Liver (tissue), 9 donors: ENCODE results near the gene PFDN6. TPM values are rescaled to one million over a fixed set of nuclear protein-coding genes. Genes with fewer than 3 reads are reported as not detected.

Experiments
- DNase-seq: peaks from one replicate; pipeline ENCODE4 v3.0.0-alpha.2; 2017; ENCODE audit warnings: low spot score
- H3K27ac ChIP-seq, 2 donors: one replicate each; pipeline ENCODE4 v1.7.0; 2013; ENCODE audit warnings: inconsistent platforms in 2 of 2, low read length in 2 of 2, control low read depth in 1 of 2, low read depth in 1 of 2, mild to moderate bottlenecking in 1 of 2
- H3K27me3 ChIP-seq, 4 donors: one replicate each; pipeline versions ENCODE4 v1.6.1 to v1.7.0; 2013; ENCODE audit warnings: low read length in 3 of 4, inconsistent platforms in 1 of 4, mild to moderate bottlenecking in 1 of 4, moderate library complexity in 1 of 4; ENCODE audit not compliant: control insufficient read depth in 4 of 4, insufficient read depth in 4 of 4
- H3K36me3 ChIP-seq, 4 donors: one replicate each; pipeline versions ENCODE4 v1.6.1 to v1.7.0; 2013; ENCODE audit warnings: low read length in 3 of 4, mild to moderate bottlenecking in 3 of 4, low read depth in 1 of 4, moderate library complexity in 1 of 4; ENCODE audit not compliant: control insufficient read depth in 4 of 4, insufficient read depth in 3 of 4
- H3K4me1 ChIP-seq, 4 donors: one replicate each; pipeline versions ENCODE4 v1.6.1 to v1.7.0; 2013; ENCODE audit warnings: low read length in 3 of 4, mild to moderate bottlenecking in 3 of 4, moderate library complexity in 1 of 4; ENCODE audit not compliant: control insufficient read depth in 4 of 4, insufficient read depth in 4 of 4
- H3K4me3 ChIP-seq, 3 donors: one replicate each; pipeline versions ENCODE4 v1.6.1 to v1.7.0; 2013; ENCODE audit warnings: low read length in 3 of 3, control low read depth in 1 of 3, low read depth in 1 of 3, mild to moderate bottlenecking in 1 of 3
- H3K9ac ChIP-seq, 2 donors: one replicate each; pipeline ENCODE4 v1.7.0; 2013; ENCODE audit warnings: low read length in 2 of 2, mild to moderate bottlenecking in 2 of 2, moderate library complexity in 2 of 2, control low read depth in 1 of 2, low read depth in 1 of 2
- H3K9me3 ChIP-seq, 4 donors: one replicate each; pipeline versions ENCODE4 v1.6.1 to v1.7.0; 2013; ENCODE audit warnings: low read length in 3 of 4; ENCODE audit not compliant: control insufficient read depth in 4 of 4
- EGR1 ChIP-seq, 2 donors: IDR thresholded peaks; 2 replicates each; pipeline ENCODE4 v1.6.1; 2016 to 2018; ENCODE audit warnings: antibody characterized with exemption in 2 of 2, low read depth in 2 of 2
- FOXA1 ChIP-seq: IDR thresholded peaks from 2 replicates; pipeline ENCODE4 v1.6.1; 2016; ENCODE audit warnings: antibody characterized with exemption
- FOXA2 ChIP-seq: IDR thresholded peaks from 2 replicates; pipeline ENCODE4 v1.6.1; 2016; ENCODE audit warnings: antibody characterized with exemption
- HNF4A ChIP-seq, 2 donors: conservative IDR thresholded peaks; 2 replicates each; pipeline ENCODE4 v1.6.1; 2016; ENCODE audit warnings: antibody characterized with exemption in 2 of 2, mild to moderate bottlenecking in 2 of 2
- HNF4G ChIP-seq: IDR thresholded peaks from 2 replicates; pipeline ENCODE4 v1.6.1; 2016; ENCODE audit warnings: antibody characterized with exemption
- JUND ChIP-seq, 2 donors: IDR thresholded peaks; 2 replicates each; pipeline ENCODE4 v1.6.1; 2016; ENCODE audit warnings: antibody characterized with exemption in 2 of 2
- NR2F2 ChIP-seq: IDR thresholded peaks from 2 replicates; pipeline ENCODE4 v1.6.1; 2016; ENCODE audit warnings: antibody characterized with exemption
- RAD21 ChIP-seq, 2 donors: IDR thresholded peaks; 2 replicates each; pipeline ENCODE4 v1.6.1; 2016; ENCODE audit warnings: antibody characterized with exemption in 2 of 2, mild to moderate bottlenecking in 2 of 2
- RXRA ChIP-seq, 2 donors: IDR thresholded peaks; 2 replicates each; pipeline ENCODE4 v1.6.1; 2017 to 2018; ENCODE audit warnings: antibody characterized with exemption in 2 of 2, mild to moderate bottlenecking in 1 of 2
- SP1 ChIP-seq: IDR thresholded peaks from 2 replicates; pipeline ENCODE4 v1.6.1; 2018; ENCODE audit warnings: antibody characterized with exemption, mild to moderate bottlenecking
- TAF1 ChIP-seq: conservative IDR thresholded peaks from 2 replicates; pipeline ENCODE4 v1.6.1; 2016; ENCODE audit warnings: antibody characterized with exemption, mild to moderate bottlenecking
- YY1 ChIP-seq: IDR thresholded peaks from 2 replicates; pipeline ENCODE4 v1.6.1; 2016; ENCODE audit warnings: antibody characterized with exemption, mild to moderate bottlenecking
- ZBTB33 ChIP-seq: IDR thresholded peaks from 2 replicates; pipeline ENCODE4 v1.6.1; 2016; ENCODE audit warnings: antibody characterized with exemption
- WGBS: extraction: QIAGEN DNeasy Blood & Tissue Kit; methylation state at CpG from one replicate; pipeline ENCODE4 v1.1.7; 2013; 5-methylcytosine and 5-hydroxymethylcytosine counted together
- polyA plus RNA-seq, 2 donors: library from polyadenylated mRNA; stranded (reverse) in 1 of 2; unstranded in 1 of 2; fragments of 200-250 nt in 1 of 2; fragments of >200 nt in 1 of 2; fragmentation: Nextera tagmentation in 1 of 2; extraction: Ambion mirVana in 1 of 2; gene quantifications; one replicate each; pipeline versions ENCODE4 v1.2.1 to v1.2.3, GENCODE V29; 2013 to 2015
- total RNA-seq, 2 donors: library from RNA; depleted of rRNA; stranded (reverse); fragments of >200 nt; gene quantifications; one replicate each; pipeline ENCODE4 v1.2.3, GENCODE V29; 2014
- TF ChIP-seq, protein P1 (sequence below): IDR thresholded peaks from 2 replicates; pipeline ENCODE4 v1.6.1; 2016; ENCODE audit warnings: antibody characterized with exemption
- TF ChIP-seq, protein P2 (sequence below): IDR thresholded peaks from 2 replicates; pipeline ENCODE4 v1.6.1; 2016; ENCODE audit warnings: antibody characterized with exemption
- TF ChIP-seq, protein P3 (sequence below): fragments of 150-350 bp; IDR thresholded peaks from 2 replicates; pipeline ENCODE4 v1.5.1; 2017; ENCODE audit warnings: improper control_type of control experiment, low read depth, low read length; ENCODE audit not compliant: missing input control
- TF ChIP-seq, protein P4 (sequence below): IDR thresholded peaks from 2 replicates; pipeline ENCODE4 v1.6.1; 2016; ENCODE audit warnings: antibody characterized with exemption, mild to moderate bottlenecking
- donor health status: healthy.
- donor health status: healthy.
- donor health status: healthy.
- donor health status: healthy.
- donor health status: healthy.

The PFDN6 gene
- total and polyA plus RNA-seq, 4 donors: 6.5 to 60.1 (median 17.4) TPM

DNA sequence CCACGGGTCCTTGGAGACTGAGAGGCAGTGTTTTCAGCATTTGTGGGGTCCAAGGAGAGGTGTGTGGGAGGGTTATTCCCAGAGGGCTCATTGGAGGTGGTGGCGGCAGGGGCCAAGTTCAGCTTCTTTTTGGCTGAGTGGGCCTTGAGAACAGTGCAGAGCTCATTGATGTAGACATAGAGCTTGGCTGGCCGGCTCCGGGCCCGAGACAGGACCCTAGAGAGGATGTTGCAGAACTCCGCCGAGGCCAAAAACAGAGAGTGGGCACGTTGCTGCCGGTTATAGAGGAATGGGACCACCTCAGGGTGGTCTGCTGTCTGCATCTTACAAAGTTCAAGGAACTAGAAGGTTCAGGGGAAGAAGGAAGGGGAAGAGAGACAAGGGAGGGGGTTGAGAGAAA lies 31.8 kb downstream of the PFDN6 start (continued):
- TF ChIP-seq ZBTB33: no peak
- no peak for TF ChIP-seq FOXA1
- TF ChIP-seq RXRA (IDR thresholded peaks at IDR 0.05): no peak
- no peak for TF ChIP-seq YY1
- no peak for TF ChIP-seq JUND (IDR thresholded peaks at IDR 0.05)

GRCh38 chr6:33323623-33323948 lies 34.2 kb downstream of the PFDN6 start:
- 6% methylated on average over 12 of the region's 12 CpGs for WGBS
- Histone ChIP-seq H3K9me3 (no peaks in the 10 kb centered on the region), H3K4me1 (peaks cover 14 to 39% (median 38%) of the 10 kb centered on the region in 4 donors), H3K9ac (no peak overlapping the region), H3K36me3 (peaks cover 0 to 16% (median 8%) of the 10 kb centered on the region in 4 donors), H3K27me3 (no peaks in the 10 kb centered on the region), H3K4me3 (peak overlapping the region; percentile 36 to 85 (median 72)), H3K27ac (peak overlapping the region; percentile 85 to 86)
- TF ChIP-seq SP1 (no peak), HNF4G (no peak)
- TF ChIP-seq, protein P1, sequence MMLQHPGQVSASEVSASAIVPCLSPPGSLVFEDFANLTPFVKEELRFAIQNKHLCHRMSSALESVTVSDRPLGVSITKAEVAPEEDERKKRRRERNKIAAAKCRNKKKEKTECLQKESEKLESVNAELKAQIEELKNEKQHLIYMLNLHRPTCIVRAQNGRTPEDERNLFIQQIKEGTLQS: no peak
- DNase-seq: no peak

- TF ChIP-seq NR2F2 (no peak), TAF1 (no peak), RAD21 (IDR thresholded peaks at IDR 0.05) (no peak), RXRA (IDR thresholded peaks at IDR 0.05) (no peak), FOXA1 (no peak), FOXA2 (no peak), EGR1 (IDR thresholded peaks at IDR 0.05; ENCODE audit: low read depth in 2 of 2) (no peak), HNF4G (no peak), YY1 (no peak), JUND (IDR thresholded peaks at IDR 0.05) (no peak), HNF4A (conservative IDR thresholded peaks at IDR 0.05) (no peak)
- TF ChIP-seq, protein P2, sequence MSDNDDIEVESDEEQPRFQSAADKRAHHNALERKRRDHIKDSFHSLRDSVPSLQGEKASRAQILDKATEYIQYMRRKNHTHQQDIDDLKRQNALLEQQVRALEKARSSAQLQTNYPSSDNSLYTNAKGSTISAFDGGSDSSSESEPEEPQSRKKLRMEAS: no peak
- TF ChIP-seq, protein P3, sequence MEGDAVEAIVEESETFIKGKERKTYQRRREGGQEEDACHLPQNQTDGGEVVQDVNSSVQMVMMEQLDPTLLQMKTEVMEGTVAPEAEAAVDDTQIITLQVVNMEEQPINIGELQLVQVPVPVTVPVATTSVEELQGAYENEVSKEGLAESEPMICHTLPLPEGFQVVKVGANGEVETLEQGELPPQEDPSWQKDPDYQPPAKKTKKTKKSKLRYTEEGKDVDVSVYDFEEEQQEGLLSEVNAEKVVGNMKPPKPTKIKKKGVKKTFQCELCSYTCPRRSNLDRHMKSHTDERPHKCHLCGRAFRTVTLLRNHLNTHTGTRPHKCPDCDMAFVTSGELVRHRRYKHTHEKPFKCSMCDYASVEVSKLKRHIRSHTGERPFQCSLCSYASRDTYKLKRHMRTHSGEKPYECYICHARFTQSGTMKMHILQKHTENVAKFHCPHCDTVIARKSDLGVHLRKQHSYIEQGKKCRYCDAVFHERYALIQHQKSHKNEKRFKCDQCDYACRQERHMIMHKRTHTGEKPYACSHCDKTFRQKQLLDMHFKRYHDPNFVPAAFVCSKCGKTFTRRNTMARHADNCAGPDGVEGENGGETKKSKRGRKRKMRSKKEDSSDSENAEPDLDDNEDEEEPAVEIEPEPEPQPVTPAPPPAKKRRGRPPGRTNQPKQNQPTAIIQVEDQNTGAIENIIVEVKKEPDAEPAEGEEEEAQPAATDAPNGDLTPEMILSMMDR: no peak
- TF ChIP-seq, protein P1: no peak
- TF ChIP-seq, protein P4, sequence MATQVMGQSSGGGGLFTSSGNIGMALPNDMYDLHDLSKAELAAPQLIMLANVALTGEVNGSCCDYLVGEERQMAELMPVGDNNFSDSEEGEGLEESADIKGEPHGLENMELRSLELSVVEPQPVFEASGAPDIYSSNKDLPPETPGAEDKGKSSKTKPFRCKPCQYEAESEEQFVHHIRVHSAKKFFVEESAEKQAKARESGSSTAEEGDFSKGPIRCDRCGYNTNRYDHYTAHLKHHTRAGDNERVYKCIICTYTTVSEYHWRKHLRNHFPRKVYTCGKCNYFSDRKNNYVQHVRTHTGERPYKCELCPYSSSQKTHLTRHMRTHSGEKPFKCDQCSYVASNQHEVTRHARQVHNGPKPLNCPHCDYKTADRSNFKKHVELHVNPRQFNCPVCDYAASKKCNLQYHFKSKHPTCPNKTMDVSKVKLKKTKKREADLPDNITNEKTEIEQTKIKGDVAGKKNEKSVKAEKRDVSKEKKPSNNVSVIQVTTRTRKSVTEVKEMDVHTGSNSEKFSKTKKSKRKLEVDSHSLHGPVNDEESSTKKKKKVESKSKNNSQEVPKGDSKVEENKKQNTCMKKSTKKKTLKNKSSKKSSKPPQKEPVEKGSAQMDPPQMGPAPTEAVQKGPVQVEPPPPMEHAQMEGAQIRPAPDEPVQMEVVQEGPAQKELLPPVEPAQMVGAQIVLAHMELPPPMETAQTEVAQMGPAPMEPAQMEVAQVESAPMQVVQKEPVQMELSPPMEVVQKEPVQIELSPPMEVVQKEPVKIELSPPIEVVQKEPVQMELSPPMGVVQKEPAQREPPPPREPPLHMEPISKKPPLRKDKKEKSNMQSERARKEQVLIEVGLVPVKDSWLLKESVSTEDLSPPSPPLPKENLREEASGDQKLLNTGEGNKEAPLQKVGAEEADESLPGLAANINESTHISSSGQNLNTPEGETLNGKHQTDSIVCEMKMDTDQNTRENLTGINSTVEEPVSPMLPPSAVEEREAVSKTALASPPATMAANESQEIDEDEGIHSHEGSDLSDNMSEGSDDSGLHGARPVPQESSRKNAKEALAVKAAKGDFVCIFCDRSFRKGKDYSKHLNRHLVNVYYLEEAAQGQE: no peak
- peak overlapping the region in 2 of 3 donors; percentile 72 to 85 for H3K4me3 ChIP-seq
- no peaks in the 10 kb centered on the region for H3K27me3 ChIP-seq
- H3K4me1 ChIP-seq: peaks cover 14 to 33% (median 33%) of the 10 kb centered on the region in 4 donors
- H3K27ac ChIP-seq: peak overlapping the region; percentile 85 to 86
- H3K36me3 ChIP-seq: peaks cover 0 to 12% (median 7%) of the 10 kb centered on the region in 4 donors
- H3K9ac ChIP-seq: no peak overlapping the region
- no peaks in the 10 kb centered on the region for H3K9me3 ChIP-seq
- 30% methylated on average over 7 of the region's 7 CpGs for WGBS
- no peak for DNase-seq
Observed at GRCh38 chr6:33324125-33324524, 34.7 kb downstream of the PFDN6 start.
